NCI-H1092 (cell line): ENCODE data around the gene CDK5RAP2.
"Not testable (repeated sequence)": the region's sequence is repeated elsewhere in the genome, so short reads cannot be mapped to it uniquely, and the experiment has no call there.

ENCODE experiments used
- DNase-seq: peaks from one replicate; lab custom pipeline; 2025; lab: John Stamatoyannopoulos, UW

The CDK5RAP2 gene

DNA sequence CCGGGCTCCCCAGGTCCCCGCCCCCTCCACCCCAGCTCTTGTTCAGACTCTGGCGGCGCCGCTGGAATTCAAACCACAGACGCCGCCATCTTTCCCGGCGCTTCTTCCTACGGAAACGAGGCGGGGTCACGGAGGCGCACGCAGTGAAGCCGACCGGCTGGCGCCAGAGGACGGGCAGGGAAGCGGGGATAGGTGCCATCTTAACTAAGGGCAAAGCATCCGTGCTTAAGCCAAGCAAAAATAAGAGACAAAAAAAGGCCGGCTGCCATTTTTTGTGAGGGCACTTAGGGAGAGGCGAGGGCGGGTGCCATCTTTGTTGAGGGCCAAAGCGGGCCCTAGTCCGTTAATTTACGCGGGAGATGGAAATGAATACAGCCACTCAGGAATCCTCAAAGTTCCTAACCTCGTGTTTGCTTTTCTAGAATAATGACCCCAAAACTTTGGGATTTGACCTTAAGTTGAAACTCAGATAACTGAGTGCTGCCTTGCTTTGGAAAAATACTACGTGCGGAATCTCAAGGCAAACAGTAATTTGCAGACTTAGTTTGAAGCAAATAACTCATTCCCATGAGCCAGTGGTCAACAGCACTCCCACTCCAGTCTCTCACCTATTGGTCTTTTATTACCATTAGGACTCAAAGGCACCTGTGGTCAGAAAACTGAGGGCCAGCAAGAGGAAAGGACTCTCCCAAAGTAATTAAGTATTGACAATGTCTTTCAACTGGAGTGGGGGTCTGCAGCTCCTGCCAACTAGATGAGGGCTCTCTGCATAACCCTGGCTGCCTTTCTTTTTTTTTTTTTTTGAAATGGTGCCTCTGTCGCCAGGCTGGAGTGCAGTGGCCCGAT lies at the start of gene CDK5RAP2:
CDK5RAP2 (minus strand) TSS at position 117 of the 846 bp plus-strand sequence. CDS start 189 bp downstream, outside the sequence.
- peak; percentile 99 for DNase-seq

DNA sequence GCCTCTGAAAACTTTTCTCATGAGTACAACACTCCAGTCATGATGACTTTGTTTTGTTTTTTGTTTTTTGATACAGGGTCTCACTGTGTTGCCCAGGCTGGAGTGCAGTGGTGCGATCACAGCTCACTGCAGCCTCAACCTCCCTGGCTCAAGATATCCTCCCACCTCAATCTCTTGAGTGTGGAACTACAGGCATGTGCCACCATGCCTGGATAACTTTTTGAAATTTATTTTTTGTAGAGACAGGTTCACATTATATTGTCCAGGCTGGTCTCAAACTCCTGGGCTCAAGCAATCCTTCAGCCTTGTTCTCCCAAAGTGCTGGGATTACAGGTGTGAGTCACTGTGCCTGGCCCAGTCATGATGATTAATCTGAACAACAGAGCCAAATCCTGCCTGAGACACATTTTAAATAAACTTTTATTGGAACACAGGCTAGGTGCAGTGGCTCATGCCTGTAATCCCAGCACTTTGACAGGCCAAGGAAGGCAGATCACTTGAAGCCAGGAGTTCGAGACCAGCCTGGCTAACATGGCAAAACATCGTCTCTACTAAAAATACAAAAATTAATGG lies 49.0 kb upstream of the CDK5RAP2 start:
- not testable (repeated sequence) for DNase-seq

DNA sequence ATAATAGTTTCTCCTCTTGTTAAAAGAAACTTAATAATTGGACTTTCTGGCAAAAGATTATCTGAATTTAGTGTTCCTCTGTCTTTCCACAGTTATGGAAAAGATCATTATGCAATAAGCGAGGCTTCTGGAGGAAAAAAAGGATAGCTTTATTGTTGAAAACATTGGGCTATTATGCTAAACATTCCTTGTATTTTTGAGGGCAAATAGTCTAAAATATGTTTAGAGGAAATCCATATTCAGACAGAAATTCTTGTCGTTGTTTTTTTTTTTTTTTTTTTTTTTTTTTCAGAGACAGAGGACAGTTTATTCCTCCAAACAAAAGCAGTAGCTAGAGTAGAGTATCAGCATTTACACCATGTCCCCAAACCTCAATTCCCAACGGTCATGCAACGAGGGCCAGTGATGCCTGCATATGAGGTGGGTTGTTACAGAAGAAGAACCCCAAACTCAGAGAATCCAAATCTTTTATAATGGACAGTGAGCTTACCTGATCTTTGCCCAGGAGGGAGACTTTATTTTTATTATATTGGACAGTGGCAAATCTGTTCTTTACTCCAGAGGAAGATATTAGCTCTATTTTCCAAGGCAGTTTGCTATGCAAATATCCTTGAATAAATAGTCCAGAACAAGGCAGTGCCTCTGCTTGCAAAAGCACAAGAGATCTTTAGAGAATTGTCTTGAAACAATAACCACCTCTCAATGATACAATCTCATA lies 48.4 kb upstream of the CDK5RAP2 start:
- no peak for DNase-seq

DNA sequence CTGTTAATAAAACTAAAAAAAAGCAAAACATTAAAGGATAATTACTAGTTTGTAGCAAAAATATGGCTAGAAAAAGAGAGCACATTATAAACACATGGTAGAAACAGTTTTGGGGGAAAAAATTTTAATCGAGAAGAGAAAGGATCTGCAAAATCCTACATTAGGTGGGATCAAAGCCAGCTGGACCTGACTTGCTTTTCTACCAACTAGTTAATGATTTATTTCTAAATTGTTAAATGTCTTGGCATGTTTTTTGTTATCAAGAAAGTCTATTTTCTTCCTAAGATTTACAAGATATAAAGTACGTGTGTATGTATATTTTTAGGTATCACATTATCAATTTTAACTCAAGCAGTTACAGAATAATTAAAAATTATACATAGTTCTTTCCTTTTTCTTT lies 47.1 kb upstream of the CDK5RAP2 start:
- no peak for DNase-seq

DNA sequence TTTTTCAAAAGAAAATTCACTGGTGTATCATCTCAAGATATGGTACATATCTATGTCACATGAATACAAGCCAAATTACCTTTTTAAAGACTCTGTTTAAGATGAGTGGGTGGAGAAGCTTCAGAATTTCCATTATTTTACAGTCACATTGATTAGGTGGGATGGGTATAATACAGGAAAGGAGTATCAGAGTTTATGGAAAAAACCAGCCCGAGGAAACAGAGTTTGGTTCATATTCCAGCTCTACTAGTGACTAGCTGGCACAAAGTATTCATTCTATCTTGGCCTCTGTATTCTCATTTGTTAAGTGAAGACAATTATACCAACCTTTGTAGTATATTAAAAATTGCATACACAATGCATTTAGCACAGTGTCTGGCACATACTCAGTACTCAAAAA lies 46.5 kb upstream of the CDK5RAP2 start:
- DNase-seq = no peak

DNA sequence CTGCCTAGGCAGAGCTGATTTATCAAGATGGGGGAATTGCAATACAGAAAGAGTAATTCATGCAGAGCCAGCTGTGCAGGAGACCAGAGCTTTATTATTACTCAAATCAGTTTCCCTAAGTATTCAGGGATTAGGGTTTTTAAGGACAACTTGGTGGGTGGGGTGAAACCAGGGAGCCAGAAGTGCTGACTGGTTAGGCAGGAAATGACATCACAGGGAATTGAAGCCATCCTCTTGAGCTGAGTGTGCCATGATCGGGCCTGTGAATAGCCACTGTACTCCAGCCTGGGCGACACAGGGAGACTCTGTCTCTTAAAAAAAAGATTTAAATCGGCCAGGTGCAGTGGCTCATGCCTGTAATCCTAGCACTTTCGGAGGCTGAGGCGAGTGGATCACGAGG lies 45.3 kb upstream of the CDK5RAP2 start:
- DNase-seq = no peak

DNA sequence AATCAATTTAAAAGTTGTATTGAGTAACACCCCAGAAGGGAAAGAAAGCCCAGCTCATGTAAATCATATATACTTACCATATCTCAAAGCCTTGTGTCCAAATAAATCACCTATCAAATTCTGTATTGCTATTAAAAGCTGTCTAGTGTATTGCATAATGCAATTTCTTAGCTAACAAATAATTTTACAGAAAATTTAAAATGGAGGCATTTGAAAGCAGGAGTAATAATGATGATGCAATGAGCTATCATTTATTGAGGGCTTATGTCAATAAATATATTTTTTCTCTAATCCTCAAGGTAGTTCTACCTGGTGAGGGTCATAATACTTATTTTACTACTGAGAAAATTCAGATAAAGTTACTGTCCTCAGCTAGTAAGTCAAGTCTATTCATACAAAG lies 42.8 kb upstream of the CDK5RAP2 start:
- no peak for DNase-seq

DNA sequence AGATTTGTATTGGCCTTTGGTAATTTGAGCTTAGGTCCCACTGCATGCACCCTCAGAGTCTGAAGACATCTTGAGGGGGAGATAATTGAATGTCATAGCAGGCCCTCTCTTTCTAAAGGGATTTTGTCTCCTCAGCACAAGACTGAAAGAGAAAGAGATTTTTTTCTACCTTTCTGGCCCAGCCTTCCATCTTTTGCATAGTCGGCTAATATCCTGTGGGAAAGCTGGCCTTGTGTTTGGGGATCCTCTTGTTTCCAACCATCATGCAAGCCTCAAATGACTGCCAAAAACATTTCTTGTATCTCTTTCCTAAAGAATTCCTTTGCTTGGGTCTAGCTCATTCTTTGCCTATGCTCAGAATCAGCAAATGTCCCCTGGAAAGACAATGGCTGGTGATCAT lies 42.0 kb upstream of the CDK5RAP2 start:
- no peak for DNase-seq

DNA sequence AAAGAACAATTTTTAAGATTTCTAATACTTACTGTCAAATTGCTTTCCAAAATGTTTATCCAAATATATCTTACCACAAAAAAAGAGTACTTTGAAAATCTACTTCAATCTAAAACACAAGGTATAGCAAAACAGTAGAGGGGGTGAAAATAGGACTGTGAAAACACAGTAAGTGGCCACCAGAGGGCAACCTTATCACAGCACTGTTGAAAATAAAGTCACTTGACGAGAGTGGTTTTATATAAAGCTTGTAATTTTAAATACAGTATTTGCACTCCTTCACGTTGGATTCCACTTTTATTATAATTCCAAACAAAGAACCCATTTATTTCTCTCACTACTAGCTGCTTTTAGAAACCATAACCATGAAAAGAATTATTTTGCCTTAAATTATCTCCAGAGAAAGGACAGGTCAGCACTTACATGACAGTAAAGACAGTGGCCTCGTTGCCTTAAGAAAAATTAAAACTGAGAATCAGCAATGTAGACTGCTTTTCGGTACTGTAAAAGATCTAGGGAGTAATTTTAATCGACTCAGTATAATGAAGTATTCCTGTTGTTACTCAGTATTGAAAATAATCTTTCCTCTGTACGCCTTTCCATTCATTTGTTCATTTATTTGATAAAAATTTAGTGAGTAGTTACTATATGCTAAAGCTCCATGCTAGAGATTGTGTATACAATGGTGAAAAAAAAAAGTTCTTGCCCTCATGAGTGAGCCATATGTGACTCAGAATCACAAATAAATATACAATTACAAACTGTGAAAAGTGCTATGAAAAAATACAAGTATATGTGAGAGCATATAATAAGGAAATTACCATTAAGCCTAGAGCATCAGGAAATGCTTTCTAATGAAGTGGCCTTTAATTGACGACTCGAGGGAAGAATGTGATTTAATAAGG lies 40.0 kb upstream of the CDK5RAP2 start:
- peak; percentile 46 for DNase-seq

DNA sequence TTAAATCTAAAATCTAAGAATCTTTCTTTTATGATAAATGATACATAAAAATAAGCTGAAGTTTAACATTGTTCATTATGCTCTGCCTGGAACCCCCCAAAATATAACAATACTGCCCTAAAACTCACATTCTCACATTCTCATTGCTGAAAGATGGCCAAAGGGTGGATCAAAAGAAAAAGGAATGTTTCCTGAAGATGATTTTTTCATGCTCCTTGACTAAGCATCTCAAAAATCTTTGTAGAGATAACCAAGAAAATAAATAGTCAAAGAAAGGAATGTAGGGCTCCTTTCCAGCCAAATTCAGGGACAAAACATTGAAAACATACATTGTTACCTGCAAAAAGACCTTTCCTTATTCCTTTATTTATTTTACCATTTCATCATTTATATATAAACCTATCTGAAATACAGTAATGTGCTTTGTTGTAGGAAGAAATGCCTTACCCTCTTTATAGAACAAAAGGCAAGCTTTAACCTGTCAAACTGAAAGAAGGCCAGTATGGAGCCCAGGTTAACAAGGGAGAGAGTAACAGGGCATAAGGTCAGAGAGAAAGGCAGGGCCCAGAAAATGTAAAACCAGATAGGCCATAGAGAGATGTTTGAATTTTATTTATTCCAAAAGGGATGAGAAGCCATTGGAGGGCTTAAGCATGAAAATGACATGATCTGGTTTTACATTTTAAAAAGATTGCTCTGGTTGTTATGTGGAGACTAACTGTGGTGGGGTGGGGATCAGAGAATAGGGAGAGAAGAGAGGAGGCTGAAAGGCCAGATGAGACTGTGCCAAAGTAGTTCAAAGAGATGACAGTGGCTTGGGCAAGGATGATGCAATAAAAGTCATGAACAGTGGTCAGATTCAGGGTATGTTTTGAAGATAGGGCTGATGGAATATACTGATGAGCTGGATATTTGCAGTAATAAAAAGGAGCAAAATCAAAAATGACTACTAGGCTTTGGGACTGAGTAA lies 37.3 kb upstream of the CDK5RAP2 start:
- DNase-seq = no peak

DNA sequence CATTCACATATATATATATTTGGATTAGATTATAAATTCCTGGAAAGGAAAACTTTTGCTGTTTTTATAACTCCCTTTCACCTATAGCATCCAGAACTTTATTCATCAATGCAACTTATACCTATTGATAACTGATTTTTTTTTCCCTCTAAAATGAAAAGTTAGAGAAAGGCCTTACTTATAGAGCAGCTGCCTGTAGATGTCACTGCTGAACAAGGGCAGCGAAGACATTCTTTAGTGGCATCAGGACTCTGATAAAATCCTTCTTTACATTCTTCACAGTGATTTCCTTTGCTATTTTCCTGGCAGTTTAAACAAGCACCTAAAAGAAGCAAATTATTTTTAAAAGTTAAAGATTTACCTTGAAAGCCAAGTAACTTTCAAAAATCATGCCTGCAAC lies 32.3 kb upstream of the CDK5RAP2 start:
- no peak for DNase-seq

DNA sequence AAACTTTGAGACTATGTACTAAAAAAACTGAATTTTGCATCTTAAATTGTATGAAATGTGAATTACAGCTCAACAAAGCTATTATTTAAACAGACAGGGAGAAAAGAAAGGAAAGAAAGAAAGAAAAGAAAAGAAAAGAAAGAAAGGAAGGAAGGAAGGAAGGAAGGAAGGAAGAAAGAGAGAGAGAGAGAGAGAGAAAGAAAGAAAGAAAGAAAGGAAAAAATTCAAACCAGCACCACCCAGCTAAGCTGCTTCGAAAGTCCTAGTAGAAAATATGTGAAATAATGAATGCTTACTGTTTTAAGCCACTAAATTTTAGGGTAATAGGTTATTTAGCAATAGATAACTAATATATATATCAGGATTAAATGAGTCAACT lies 31.7 kb upstream of the CDK5RAP2 start:
- no peak for DNase-seq

DNA sequence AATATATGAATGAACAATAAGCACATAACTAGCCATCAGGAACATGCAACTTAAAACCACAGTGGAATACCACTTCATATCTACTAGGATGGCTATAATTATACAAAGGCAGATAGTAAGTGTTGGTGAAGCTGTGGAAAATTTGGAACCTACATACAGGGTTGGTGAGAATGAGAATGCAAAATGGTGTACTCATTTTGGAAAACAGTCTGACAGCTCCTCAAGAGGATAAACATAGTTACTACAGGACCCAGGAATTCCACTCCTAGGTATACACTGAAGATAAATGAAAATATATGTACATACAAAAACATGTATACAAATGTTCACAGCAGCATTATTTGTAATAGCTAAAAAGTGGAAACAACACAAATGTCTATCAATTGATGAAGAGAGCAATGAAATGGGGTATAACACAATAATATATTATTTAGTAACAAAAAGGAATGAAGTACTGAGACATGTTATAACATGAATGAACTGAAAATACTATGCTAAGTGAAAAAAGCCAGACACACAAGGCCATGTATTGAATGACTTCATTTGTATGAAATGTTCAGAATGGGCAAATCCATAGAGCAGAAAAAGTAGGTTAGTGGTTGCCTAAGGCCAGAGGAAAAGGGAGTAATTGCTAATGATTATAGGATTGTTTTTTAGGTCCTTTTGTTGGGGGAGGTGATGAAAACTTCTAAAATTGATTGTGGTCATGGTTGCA lies 31.2 kb upstream of the CDK5RAP2 start:
- DNase-seq = no peak

DNA sequence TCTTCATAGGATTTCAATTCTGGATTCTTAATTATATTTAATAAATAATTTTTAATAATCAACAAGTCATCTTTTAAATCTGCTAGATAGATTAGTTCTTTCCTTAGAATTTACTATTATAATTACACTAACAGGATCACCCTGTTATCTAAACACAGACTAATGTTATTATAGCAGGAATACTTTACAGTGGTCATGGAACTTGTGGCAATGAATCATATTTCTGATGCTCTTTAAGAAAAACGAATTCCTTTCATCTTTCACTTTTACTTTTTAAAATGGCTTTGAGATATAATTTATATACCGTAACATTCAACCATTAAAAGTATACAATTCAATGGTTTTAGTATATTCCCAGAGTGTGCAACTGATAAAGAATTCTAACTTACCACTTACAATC lies 29.7 kb upstream of the CDK5RAP2 start:
- no peak for DNase-seq

DNA sequence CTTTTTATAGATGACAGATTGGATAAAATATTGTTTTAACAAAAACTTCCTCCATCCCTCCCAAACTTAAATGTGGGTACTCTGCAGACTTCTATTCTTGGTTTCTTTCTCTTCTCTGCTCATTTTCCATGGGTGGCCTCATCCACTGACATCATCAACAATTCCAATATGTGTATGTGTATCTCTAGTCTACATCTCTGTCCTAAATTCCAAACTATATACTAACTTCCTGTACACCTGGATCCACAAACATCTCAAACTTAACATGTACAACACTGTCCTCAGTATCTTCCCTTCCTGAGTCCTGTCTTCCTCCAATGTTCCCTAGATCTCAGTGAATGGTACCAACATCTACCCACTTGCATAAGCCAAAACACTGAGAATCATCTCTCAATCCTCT lies 28.5 kb upstream of the CDK5RAP2 start:
- DNase-seq = no peak

DNA sequence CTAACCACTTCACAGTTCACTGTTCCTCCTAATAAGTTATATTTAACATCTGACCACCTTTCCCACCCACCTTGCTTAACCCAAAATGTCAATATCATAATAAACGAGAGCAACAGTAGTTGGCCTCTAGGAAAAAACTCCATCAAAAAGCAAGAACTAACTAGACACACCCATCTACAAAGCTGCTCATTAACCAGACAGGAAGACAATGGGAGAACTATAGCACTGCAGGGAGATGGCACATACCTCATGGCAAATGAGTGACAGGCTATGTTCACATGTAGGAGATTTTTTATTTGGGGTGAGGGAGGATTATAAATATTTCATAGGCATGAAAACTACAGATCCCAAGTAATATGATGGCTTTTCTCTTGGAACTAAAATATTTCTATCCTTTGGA lies 23.6 kb upstream of the CDK5RAP2 start:
- DNase-seq = no peak

DNA sequence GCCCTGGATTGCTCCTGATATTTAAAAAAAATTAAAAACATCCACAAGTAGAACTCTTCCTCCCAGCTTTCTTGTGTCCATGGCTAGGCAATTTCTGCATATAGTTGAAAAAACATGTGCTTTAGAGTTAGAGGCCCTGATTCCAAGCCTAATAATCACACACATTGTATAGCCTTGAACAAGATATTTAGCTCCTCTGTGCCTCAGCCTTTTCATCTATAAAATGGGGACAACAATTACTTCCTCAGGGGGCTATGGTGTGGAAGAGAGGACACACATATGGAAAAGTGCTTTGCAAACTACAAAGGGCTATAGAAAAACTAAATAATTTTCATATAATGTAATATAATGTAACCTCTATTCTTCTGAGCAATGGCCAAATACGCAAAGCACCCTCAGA lies 23.0 kb upstream of the CDK5RAP2 start:
- no peak for DNase-seq

DNA sequence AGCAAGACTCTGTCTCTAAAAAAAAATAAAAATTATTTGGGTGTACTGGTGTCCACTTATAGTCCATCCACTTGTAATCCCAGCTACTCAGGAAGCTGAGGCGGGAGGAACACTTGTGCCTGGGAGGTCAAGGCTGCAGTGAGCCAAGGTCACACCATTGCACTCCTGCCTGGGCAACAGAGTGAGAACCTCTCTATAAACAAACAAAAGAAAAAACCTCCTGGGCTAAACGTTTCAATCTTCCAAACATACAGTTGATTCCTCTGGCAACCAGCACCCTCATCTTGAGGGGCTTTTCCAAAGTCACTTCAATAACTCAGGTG lies 13.9 kb upstream of the CDK5RAP2 start:
- no peak for DNase-seq

DNA sequence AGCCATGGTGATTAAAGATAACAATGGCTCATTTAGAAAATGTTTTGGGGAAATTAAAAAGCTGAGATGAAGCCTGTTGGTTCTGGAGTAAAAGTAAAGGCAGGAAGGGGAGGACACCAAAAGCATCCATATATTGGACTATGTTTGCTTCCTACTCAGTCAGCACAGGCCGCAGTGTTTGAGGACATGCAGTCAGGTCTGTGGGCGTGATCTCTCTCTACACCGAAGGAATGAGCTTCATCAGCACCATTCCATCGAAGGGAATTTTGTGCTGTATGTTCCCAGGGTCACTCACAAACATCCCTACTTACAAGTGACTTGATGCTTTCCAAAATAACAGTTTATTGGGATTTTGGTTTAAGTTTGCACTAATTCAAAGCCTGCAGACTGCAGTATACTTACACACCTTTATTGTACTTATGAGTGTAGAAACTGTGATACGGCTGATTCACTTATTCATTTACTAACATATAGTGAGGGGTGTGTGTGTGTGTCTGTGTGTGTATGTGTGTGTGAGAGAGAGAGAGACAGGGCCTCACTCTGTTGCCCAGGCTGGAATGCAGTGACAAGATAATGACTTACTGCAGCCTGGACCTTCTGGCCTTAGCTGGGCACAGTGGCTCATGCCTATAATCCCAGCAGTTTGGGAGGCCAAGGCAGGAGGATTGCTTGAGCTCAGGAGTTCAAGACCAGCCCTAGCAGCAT lies 13.4 kb upstream of the CDK5RAP2 start:
- DNase-seq = no peak

DNA sequence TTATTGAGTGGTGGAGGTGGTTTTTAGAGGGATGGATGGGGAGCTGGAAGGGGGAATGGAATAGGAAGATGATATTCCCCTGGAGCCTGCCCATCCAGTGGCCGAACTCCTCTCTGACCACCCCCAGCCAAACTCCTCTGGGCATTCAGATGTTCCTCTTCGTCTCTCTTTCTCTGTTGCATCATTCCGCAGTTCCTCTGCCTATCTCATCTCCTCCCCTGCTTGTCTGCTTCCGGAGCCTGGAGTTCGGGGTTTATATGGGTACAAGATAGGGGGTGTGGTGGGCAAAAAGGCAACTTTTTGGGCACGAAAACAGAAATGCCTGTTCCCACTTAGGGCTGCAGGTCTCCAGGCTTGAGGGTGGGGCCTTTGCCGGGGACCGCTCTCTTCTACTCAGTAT lies 12.2 kb upstream of the CDK5RAP2 start:
- no peak for DNase-seq
